Measurements from ENCODE around the gene ELMO1. TPM values are rescaled to one million over a fixed set of nuclear protein-coding genes. Genes with fewer than 3 reads are reported as not detected.

Gene ELMO1
- polyA plus RNA-seq, 1 donor (not counting 4 experiments of a cell fraction or from before 2014, with no cell fraction given), result not detected

GRCh38 chr7:37297546-37297945, 151.1 kb downstream of the ELMO1 start:
- DNase-seq (ENCODE audit: low read depth, low spot score) (no peak), FAIRE-seq (no peak)
- Histone ChIP-seq H4K20me1 (ENCODE audit: control insufficient read depth, extremely low read depth, insufficient read depth, low read length) (no peaks in the 10 kb centered on the region), H3K4me1 (ENCODE audit: control insufficient read depth, extremely low read depth, insufficient read depth, low read length) (no peaks in the 10 kb centered on the region), H3K9me3 (ENCODE audit: control insufficient read depth, low read depth, low read length) (no peaks in the 10 kb centered on the region), H3K27ac (ENCODE audit: control insufficient read depth, insufficient read depth, low read length) (no peak overlapping the region), H3K4me2 (ENCODE audit: control insufficient read depth, extremely low read depth, insufficient read depth, low read depth, low read length) (no peak overlapping the region), H2AFZ (ENCODE audit: control insufficient read depth, low read length) (no peak overlapping the region), H3K79me2 (ENCODE audit: control insufficient read depth, insufficient read depth, low read length) (no peaks in the 10 kb centered on the region), H3K36me3 (ENCODE audit: control insufficient read depth in 2 of 2, extremely low read depth in 1 of 2, insufficient read depth in 2 of 2, low read length in 2 of 2) (no peaks in the 10 kb centered on the region), H3K9me1 (ENCODE audit: control insufficient read depth, extremely low read depth, insufficient read depth, low read length) (no peaks in the 10 kb centered on the region), H3K27me3 (ENCODE audit: control insufficient read depth, extremely low read depth, insufficient read depth, low read length) (no peaks in the 10 kb centered on the region), H3K4me3 (ENCODE audit: control insufficient read depth in 2 of 3, extremely low read depth in 1 of 3, insufficient read depth in 2 of 3, low read depth in 1 of 3, low read length in 3 of 3) (no peak overlapping the region), H3K9ac (ENCODE audit: control insufficient read depth, extremely low read depth, insufficient read depth, low read length) (no peak overlapping the region)
- no peak for TF ChIP-seq CTCF (optimal IDR thresholded peaks at IDR 0.05 in 1 of 3, IDR thresholded peaks at IDR 0.05 in 1 of 3, conservative IDR thresholded peaks at IDR 0.05 in 1 of 3; ENCODE audit: extremely low read depth in 1 of 3, insufficient read depth in 2 of 3, low read length in 3 of 3)
- TF ChIP-seq EZH2 (IDR thresholded peaks at IDR 0.05; ENCODE audit: low read length), result no peak
- dilution Hi-C loops (cut with MboI; ENCODE audit: extremely low pct_ligation_motif_present, low sequenced_read_pairs), result no loop called here

GRCh38 chr7:37295401-37295800, 153.3 kb downstream of the ELMO1 start:
- no peak for FAIRE-seq
- no peaks in the 10 kb centered on the region for H3K9me3 ChIP-seq (ENCODE audit: control insufficient read depth, low read depth, low read length)
- no peaks in the 10 kb centered on the region for H3K9me1 ChIP-seq (ENCODE audit: control insufficient read depth, extremely low read depth, insufficient read depth, low read length)
- H3K79me2 ChIP-seq (ENCODE audit: control insufficient read depth, insufficient read depth, low read length), result no peaks in the 10 kb centered on the region
- no peak overlapping the region for H3K27ac ChIP-seq (ENCODE audit: control insufficient read depth, insufficient read depth, low read length)
- DNase-seq (ENCODE audit: low read depth, low spot score), result no peak
- TF ChIP-seq CTCF (optimal IDR thresholded peaks at IDR 0.05 in 1 of 3, IDR thresholded peaks at IDR 0.05 in 1 of 3, conservative IDR thresholded peaks at IDR 0.05 in 1 of 3; ENCODE audit: extremely low read depth in 1 of 3, insufficient read depth in 2 of 3, low read length in 3 of 3) (no peak), EZH2 (IDR thresholded peaks at IDR 0.05; ENCODE audit: low read length) (no peak)
- no peak overlapping the region for H3K4me3 ChIP-seq (ENCODE audit: control insufficient read depth in 2 of 3, extremely low read depth in 1 of 3, insufficient read depth in 2 of 3, low read depth in 1 of 3, low read length in 3 of 3)
- no peaks in the 10 kb centered on the region for H4K20me1 ChIP-seq (ENCODE audit: control insufficient read depth, extremely low read depth, insufficient read depth, low read length)
- no peaks in the 10 kb centered on the region for H3K4me1 ChIP-seq (ENCODE audit: control insufficient read depth, extremely low read depth, insufficient read depth, low read length)
- H2AFZ ChIP-seq (ENCODE audit: control insufficient read depth, low read length), result no peak overlapping the region
- dilution Hi-C loops (cut with MboI; ENCODE audit: extremely low pct_ligation_motif_present, low sequenced_read_pairs), result no loop called here
- H3K4me2 ChIP-seq (ENCODE audit: control insufficient read depth, extremely low read depth, insufficient read depth, low read depth, low read length), result no peak overlapping the region
- H3K27me3 ChIP-seq (ENCODE audit: control insufficient read depth, extremely low read depth, insufficient read depth, low read length), result no peaks in the 10 kb centered on the region
- no peaks in the 10 kb centered on the region for H3K36me3 ChIP-seq (ENCODE audit: control insufficient read depth in 2 of 2, extremely low read depth in 1 of 2, insufficient read depth in 2 of 2, low read length in 2 of 2)
- H3K9ac ChIP-seq (ENCODE audit: control insufficient read depth, extremely low read depth, insufficient read depth, low read length), result no peak overlapping the region

Data from keratinocyte (primary cell).